ENCODE measurements around the gene ELF5. TPM values are rescaled to one million over a fixed set of nuclear protein-coding genes. Genes with fewer than 3 reads are reported as not detected.

Gene ELF5
- not detected in 2 replicates for total RNA-seq
- long read RNA-seq = 0 reads

DNA sequence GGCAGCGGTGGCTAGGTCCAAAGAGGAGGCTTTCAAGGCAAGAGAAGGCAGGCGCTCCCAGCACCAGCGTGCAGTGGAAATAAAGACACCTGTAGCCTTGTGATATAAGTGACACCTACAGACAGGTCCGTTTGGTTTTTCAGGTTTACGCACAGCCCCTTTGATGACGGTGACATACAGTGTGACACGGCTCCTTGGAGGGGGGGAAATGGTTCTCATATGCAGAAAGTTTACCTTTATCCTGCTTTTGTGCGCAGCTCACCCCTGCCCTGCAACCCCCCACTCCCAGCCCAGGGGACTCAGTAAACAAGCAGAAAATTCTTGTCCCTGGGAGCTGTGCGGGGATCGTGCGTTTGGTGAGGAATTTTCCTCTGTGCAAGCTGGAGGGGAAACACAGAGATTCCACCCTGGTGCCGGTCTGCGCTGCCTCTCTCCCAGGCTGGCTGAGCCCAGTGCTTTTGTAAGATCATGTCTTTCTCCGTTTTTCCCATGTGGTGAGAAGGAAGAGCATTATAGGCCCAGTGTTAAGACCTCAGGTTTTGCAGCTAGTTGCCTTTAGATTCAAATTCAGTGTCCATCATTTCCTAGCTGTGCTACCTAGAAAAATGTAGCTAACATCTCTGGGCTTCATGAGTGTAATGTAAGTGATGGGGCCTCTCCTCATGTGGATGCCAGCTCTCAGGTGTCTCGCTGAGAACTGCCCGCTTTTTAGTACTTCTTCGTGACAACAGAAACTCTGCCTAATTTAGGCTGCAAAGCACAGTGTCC is at the start of gene ELF5:
ELF5 (minus strand) TSS at position 113 of the 768 bp plus-strand sequence. CDS start 8,045 bp downstream, outside the sequence.
- Mint-ChIP-seq H3K36me3 (ENCODE audit: low read depth) (no peaks in the 10 kb centered on the region), H3K27me3 (ENCODE audit: low read depth) (no peaks in the 10 kb centered on the region), H3K27ac (ENCODE audit: unreplicated experiment) (peak within 1 kb of the TSS; percentile 12), H3K4me1 (peaks cover 24% of the 10 kb centered on the region), H3K4me3 (no peak within 1 kb of the TSS), H3K9me3 (no peaks in the 10 kb centered on the region)
- DNase-seq (ENCODE audit: low read depth, low spot score) = no peak
- no peak for TF ChIP-seq CTCF (conservative IDR thresholded peaks at IDR 0.05)

DNA sequence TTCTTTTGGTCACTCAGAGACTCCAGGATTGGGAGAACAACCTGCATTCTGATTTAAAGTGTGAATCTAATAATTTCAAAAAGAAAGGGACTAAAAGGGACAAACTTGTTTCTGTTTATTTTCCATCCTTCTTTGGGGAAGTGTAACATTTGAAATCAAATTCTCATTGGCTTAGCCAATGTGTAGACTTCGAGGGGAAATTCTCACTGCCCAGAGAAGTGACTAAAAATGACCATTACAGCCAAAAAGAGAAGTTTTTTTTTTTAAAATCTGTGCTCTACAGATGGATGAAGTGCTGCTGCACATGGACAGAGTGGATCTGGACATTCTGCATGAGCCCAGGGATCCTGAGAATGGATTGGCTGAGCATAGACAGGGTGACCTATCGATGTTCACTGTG is 49.4 kb upstream of the ELF5 start:
- Mint-ChIP-seq H3K36me3 (ENCODE audit: low read depth) (no peaks in the 10 kb centered on the region), H3K4me3 (no peak overlapping the region), H3K4me1 (no peaks in the 10 kb centered on the region), H3K9me3 (no peaks in the 10 kb centered on the region), H3K27ac (ENCODE audit: unreplicated experiment) (no peak overlapping the region), H3K27me3 (ENCODE audit: low read depth) (no peaks in the 10 kb centered on the region)
- no peak for DNase-seq (ENCODE audit: low read depth, low spot score)
- TF ChIP-seq CTCF (conservative IDR thresholded peaks at IDR 0.05) = no peak

- TF ChIP-seq CTCF (conservative IDR thresholded peaks at IDR 0.05) = no peak
- H3K4me3 Mint-ChIP-seq = no peak overlapping the region
- no peak for DNase-seq (ENCODE audit: low read depth, low spot score)
- H3K9me3 Mint-ChIP-seq = no peaks in the 10 kb centered on the region
- H3K27me3 Mint-ChIP-seq (ENCODE audit: low read depth) = no peaks in the 10 kb centered on the region
- no peaks in the 10 kb centered on the region for H3K4me1 Mint-ChIP-seq
- no peaks in the 10 kb centered on the region for H3K36me3 Mint-ChIP-seq (ENCODE audit: low read depth)
- no peak overlapping the region for H3K27ac Mint-ChIP-seq (ENCODE audit: unreplicated experiment)
These were observed 46.9 kb upstream of the ELF5 start for GRCh38 chr11:34560511-34560910.

- no peaks in the 10 kb centered on the region for H3K27me3 Mint-ChIP-seq (ENCODE audit: low read depth)
These were observed 45.1 kb upstream of the ELF5 start for GRCh38 chr11:34558673-34559072.

DNA sequence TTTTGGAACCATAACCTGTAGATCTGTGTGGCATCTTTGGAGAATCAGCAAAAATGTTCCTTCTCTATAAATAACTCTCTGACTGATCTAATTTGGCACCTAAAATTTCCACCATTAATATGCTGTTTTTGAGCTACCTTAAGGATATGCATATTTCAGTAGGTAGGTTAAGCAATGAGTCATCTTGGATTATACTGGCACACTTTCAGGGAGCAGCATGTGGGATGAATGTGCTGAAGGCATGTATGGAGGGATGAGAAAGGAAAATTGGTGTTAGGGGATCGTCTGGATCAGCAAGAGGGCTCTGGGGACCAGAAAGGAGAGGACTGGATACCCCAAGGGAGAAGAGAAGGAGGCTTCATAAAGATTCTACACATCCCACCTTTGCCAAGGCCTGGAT is 44.6 kb upstream of the ELF5 start:
- Mint-ChIP-seq H3K9me3 (no peaks in the 10 kb centered on the region), H3K27ac (ENCODE audit: unreplicated experiment) (no peak overlapping the region), H3K36me3 (ENCODE audit: low read depth) (no peaks in the 10 kb centered on the region), H3K27me3 (ENCODE audit: low read depth) (no peaks in the 10 kb centered on the region), H3K4me3 (no peak overlapping the region), H3K4me1 (no peaks in the 10 kb centered on the region)
- DNase-seq (ENCODE audit: low read depth, low spot score) = no peak
- TF ChIP-seq CTCF (conservative IDR thresholded peaks at IDR 0.05) = no peak

More at GRCh38 chr11:34558673-34559072, 45.1 kb upstream of the ELF5 start:
- Mint-ChIP-seq H3K9me3 (no peaks in the 10 kb centered on the region), H3K36me3 (ENCODE audit: low read depth) (no peaks in the 10 kb centered on the region), H3K4me3 (no peak overlapping the region), H3K4me1 (no peaks in the 10 kb centered on the region), H3K27ac (ENCODE audit: unreplicated experiment) (no peak overlapping the region)
- no peak for DNase-seq (ENCODE audit: low read depth, low spot score)
- TF ChIP-seq CTCF (conservative IDR thresholded peaks at IDR 0.05) = no peak
